Measurements from ENCODE around the gene KRTAP29-1. TPM values are rescaled to one million over a fixed set of nuclear protein-coding genes. Genes with fewer than 3 reads are reported as not detected.
A peak's percentile ranks its signal among the peaks of the same experiment; 100 is the strongest.

KRTAP29-1 gene
- total RNA-seq, 1 donor from 2014 or later, result not detected

- DNase-seq (ENCODE audit: low spot score), result no peak
- ATAC-seq, result peak; percentile 79
Observed at GRCh38 chr17:41329279-41329948, 26.8 kb upstream of the KRTAP29-1 start.

GRCh38 chr17:41328207-41328606, 25.6 kb upstream of the KRTAP29-1 start:
- ATAC-seq (no peak), DNase-seq (ENCODE audit: low spot score) (no peak)

GRCh38 chr17:41327411-41328120, 24.9 kb upstream of the KRTAP29-1 start:
- DNase-seq (ENCODE audit: low spot score), result no peak

GRCh38 chr17:41326173-41327145, 23.8 kb upstream of the KRTAP29-1 start:
- DNase-seq (ENCODE audit: low spot score) (no peak), ATAC-seq (no peak)

More at GRCh38 chr17:41327411-41328120, 24.9 kb upstream of the KRTAP29-1 start:
- ATAC-seq, result no peak

- DNase-seq (ENCODE audit: low spot score), result no peak
- no peak for ATAC-seq
Observed at GRCh38 chr17:41325611-41326010, 23.0 kb upstream of the KRTAP29-1 start.

- no peak for DNase-seq (ENCODE audit: low spot score)
- no peak for ATAC-seq
Observed at GRCh38 chr17:41325126-41325525, 22.5 kb upstream of the KRTAP29-1 start.

- peak; percentile 56 for ATAC-seq
- no peak for DNase-seq (ENCODE audit: low spot score)
Observed at GRCh38 chr17:41324180-41325075, 21.8 kb upstream of the KRTAP29-1 start.

- no peak for DNase-seq (ENCODE audit: low spot score)
- ATAC-seq, result no peak
Observed at GRCh38 chr17:41322903-41323895, 20.5 kb upstream of the KRTAP29-1 start.

GRCh38 chr17:41322094-41322902, 19.6 kb upstream of the KRTAP29-1 start:
- DNase-seq (ENCODE audit: low spot score) (no peak), ATAC-seq (peak; percentile 81)

GRCh38 chr17:41318231-41318630, 15.6 kb upstream of the KRTAP29-1 start:
- ATAC-seq (no peak), DNase-seq (ENCODE audit: low spot score) (no peak)

- ATAC-seq (no peak), DNase-seq (ENCODE audit: low spot score) (no peak)
Observed at GRCh38 chr17:41315814-41316445, 13.3 kb upstream of the KRTAP29-1 start.

GRCh38 chr17:41315204-41315794, 12.6 kb upstream of the KRTAP29-1 start, which contains the start of gene KRTAP17-1:
TSS of gene KRTAP17-1 (minus strand) at chr17:41315710. CDS start at chr17:41315650, 60 bp downstream.
- ATAC-seq (no peak), DNase-seq (ENCODE audit: low spot score) (no peak)

GRCh38 chr17:41311111-41311510, 8.5 kb upstream of the KRTAP29-1 start:
- no peak for ATAC-seq
- DNase-seq (ENCODE audit: low spot score), result no peak

GRCh38 chr17:41308918-41309359, 6.3 kb upstream of the KRTAP29-1 start, which contains the start of gene KRTAP16-1:
TSS of gene KRTAP16-1 (minus strand) at chr17:41309309. CDS start at chr17:41309253, 56 bp downstream.
- no peak for DNase-seq (ENCODE audit: low spot score)
- no peak for ATAC-seq

- DNase-seq (ENCODE audit: low spot score) (no peak), ATAC-seq (no peak)
Observed at GRCh38 chr17:41308251-41308917, 5.7 kb upstream of the KRTAP29-1 start.

GRCh38 chr17:41307647-41308046, 5.0 kb upstream of the KRTAP29-1 start:
- ATAC-seq (no peak), DNase-seq (ENCODE audit: low spot score) (no peak)
